ENCODE measurements around the gene ZNF385B.

Gene ZNF385B

GRCh38 chr2:179619947-179620467, 241.4 kb downstream of the ZNF385B start:
- DNase-seq, result no peak

GRCh38 chr2:179614121-179614520, 247.3 kb downstream of the ZNF385B start:
- no peak for DNase-seq

- no peak for DNase-seq
Observed at GRCh38 chr2:179613701-179614100, 247.7 kb downstream of the ZNF385B start.

- DNase-seq, result no peak
Observed at GRCh38 chr2:179613299-179613651, 248.1 kb downstream of the ZNF385B start.

GRCh38 chr2:179612591-179613298, 248.7 kb downstream of the ZNF385B start:
- no peak for DNase-seq

GRCh38 chr2:179612108-179612507, 249.3 kb downstream of the ZNF385B start:
- no peak for DNase-seq

- DNase-seq, result no peak
Observed at GRCh38 chr2:179606141-179606540, 255.3 kb downstream of the ZNF385B start.

GRCh38 chr2:179605341-179605740, 256.1 kb downstream of the ZNF385B start:
- DNase-seq, result no peak

GRCh38 chr2:179604598-179604997, 256.8 kb downstream of the ZNF385B start:
- no peak for DNase-seq

- no peak for DNase-seq
Observed at GRCh38 chr2:179602452-179602851, 259.0 kb downstream of the ZNF385B start.

GRCh38 chr2:179596018-179596417, 265.4 kb downstream of the ZNF385B start:
- no peak for DNase-seq

GRCh38 chr2:179595284-179595683, 266.1 kb downstream of the ZNF385B start:
- no peak for DNase-seq

- DNase-seq, result no peak
Observed at GRCh38 chr2:179594268-179595112, 266.9 kb downstream of the ZNF385B start.

GRCh38 chr2:179593323-179593722, 268.1 kb downstream of the ZNF385B start:
- no peak for DNase-seq

- no peak for DNase-seq
Observed at GRCh38 chr2:179592167-179592936, 269.1 kb downstream of the ZNF385B start.

GRCh38 chr2:179591690-179592089, 269.7 kb downstream of the ZNF385B start:
- no peak for DNase-seq

GRCh38 chr2:179588486-179589145, 272.8 kb downstream of the ZNF385B start:
- DNase-seq, result no peak

GRCh38 chr2:179584760-179585159, 276.7 kb downstream of the ZNF385B start:
- DNase-seq, result no peak

- DNase-seq, result no peak
Observed at GRCh38 chr2:179581605-179582004, 279.8 kb downstream of the ZNF385B start.

GRCh38 chr2:179580378-179581146, 280.9 kb downstream of the ZNF385B start:
- DNase-seq, result no peak

GRCh38 chr2:179579800-179580199, 281.6 kb downstream of the ZNF385B start:
- DNase-seq, result no peak

All from NCI-H1930 (cell line).